ENCODE results near the gene RREB1. TPM values are rescaled to one million over a fixed set of nuclear protein-coding genes. Genes with fewer than 3 reads are reported as not detected.

RREB1 gene
- total and polyA plus RNA-seq, 12 donors, result 8.0 to 79.5 (median 48.7) TPM

- Histone ChIP-seq H3K4me1 (replicated peaks in 1 of 2) (peaks cover 0 to 18% of the 10 kb centered on the region in 2 donors), H3K27me3 (no peaks in the 10 kb centered on the region), H3K9me3 (replicated peaks in 1 of 3) (peaks cover 0 to 3% (median 0%) of the 10 kb centered on the region in 3 donors), H3K36me3 (replicated peaks in 1 of 2) (peaks cover 0 to 45% of the 10 kb centered on the region in 2 donors), H3K27ac (no peak overlapping the region), H3K4me3 (no peak overlapping the region)
- 92 to 96% (median 94%) methylated on average over 8 of the region's 8 CpGs for WGBS, 4 donors
- DNase-seq, result peak in 1 of 7 donors; percentile 3
- TF ChIP-seq, protein P1, sequence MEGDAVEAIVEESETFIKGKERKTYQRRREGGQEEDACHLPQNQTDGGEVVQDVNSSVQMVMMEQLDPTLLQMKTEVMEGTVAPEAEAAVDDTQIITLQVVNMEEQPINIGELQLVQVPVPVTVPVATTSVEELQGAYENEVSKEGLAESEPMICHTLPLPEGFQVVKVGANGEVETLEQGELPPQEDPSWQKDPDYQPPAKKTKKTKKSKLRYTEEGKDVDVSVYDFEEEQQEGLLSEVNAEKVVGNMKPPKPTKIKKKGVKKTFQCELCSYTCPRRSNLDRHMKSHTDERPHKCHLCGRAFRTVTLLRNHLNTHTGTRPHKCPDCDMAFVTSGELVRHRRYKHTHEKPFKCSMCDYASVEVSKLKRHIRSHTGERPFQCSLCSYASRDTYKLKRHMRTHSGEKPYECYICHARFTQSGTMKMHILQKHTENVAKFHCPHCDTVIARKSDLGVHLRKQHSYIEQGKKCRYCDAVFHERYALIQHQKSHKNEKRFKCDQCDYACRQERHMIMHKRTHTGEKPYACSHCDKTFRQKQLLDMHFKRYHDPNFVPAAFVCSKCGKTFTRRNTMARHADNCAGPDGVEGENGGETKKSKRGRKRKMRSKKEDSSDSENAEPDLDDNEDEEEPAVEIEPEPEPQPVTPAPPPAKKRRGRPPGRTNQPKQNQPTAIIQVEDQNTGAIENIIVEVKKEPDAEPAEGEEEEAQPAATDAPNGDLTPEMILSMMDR (IDR thresholded peaks at IDR 0.05), result no peak
- no peak for TF ChIP-seq POLR2A (IDR thresholded peaks at IDR 0.05)
- intact Hi-C loops (cut with DNase I), result no loop called here
Measured at GRCh38 chr6:7250812-7251211, 143.1 kb downstream of the RREB1 start.

- H3K4me1 ChIP-seq (replicated peaks in 1 of 2), result peaks cover 0 to 18% of the 10 kb centered on the region in 2 donors
- TF ChIP-seq, protein P1 (IDR thresholded peaks at IDR 0.05), result no peak
- no peak for TF ChIP-seq POLR2A (IDR thresholded peaks at IDR 0.05)
- no peak for DNase-seq
- WGBS, 4 donors, result 75 to 91% (median 88%) methylated on average over 6 of the region's 6 CpGs
- H3K9me3 ChIP-seq (replicated peaks in 1 of 3), result peaks cover 0 to 8% (median 0%) of the 10 kb centered on the region in 3 donors
- H3K27me3 ChIP-seq, result no peaks in the 10 kb centered on the region
- intact Hi-C loops (cut with DNase I), result no loop called here
- no peak overlapping the region for H3K4me3 ChIP-seq
- H3K27ac ChIP-seq, result peak overlapping the region in 2 of 5 donors; percentile 39 to 49
- H3K36me3 ChIP-seq (replicated peaks in 1 of 2), result peaks cover 0 to 39% of the 10 kb centered on the region in 2 donors
Measured at GRCh38 chr6:7251646-7252260, 144.0 kb downstream of the RREB1 start.

DNA sequence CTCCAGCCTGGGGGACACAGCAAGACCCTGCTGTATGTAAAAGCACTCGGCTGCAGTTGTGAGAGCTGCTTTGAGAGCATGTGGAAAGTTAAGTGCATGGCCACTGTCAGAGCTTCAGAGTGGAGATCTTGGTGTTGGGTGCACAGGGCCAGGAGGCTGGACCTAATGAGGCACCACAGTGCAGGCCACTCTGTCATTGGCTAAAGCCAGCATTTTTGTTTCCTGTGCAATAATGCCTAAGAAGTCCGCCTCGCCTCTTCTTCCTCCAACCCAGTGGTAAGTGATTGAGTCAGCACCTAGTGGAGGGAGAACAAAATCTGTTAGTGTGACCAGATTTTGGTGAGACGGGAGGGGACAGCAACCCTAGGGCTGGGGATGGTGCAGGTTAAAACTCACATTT lies 144.6 kb downstream of the RREB1 start:
- peak overlapping the region in 2 of 5 donors; percentile 39 to 49 for H3K27ac ChIP-seq
- no peaks in the 10 kb centered on the region for H3K27me3 ChIP-seq
- H3K36me3 ChIP-seq (replicated peaks in 1 of 2), result peaks cover 0 to 33% of the 10 kb centered on the region in 2 donors
- H3K9me3 ChIP-seq (replicated peaks in 1 of 3), result peaks cover 0 to 8% (median 0%) of the 10 kb centered on the region in 3 donors
- TF ChIP-seq, protein P1 (IDR thresholded peaks at IDR 0.05), result no peak
- intact Hi-C loops (cut with DNase I), result no loop called here
- H3K4me3 ChIP-seq, result no peak overlapping the region
- DNase-seq, result peak in 3 of 7 donors; percentile 23 to 43 (median 39)
- H3K4me1 ChIP-seq (replicated peaks in 1 of 2), result peaks cover 0 to 18% of the 10 kb centered on the region in 2 donors
- 81 to 91% (median 87%) methylated on average over 4 of the region's 4 CpGs for WGBS, 4 donors

- intact Hi-C loops (cut with DNase I), result no loop called here
- peaks cover 0 to 8% (median 0%) of the 10 kb centered on the region in 3 donors for H3K9me3 ChIP-seq (replicated peaks in 1 of 3)
- TF ChIP-seq, protein P1 (IDR thresholded peaks at IDR 0.05), result no peak
- no peak for TF ChIP-seq POLR2A (IDR thresholded peaks at IDR 0.05)
- H3K4me3 ChIP-seq, result no peak overlapping the region
- no peaks in the 10 kb centered on the region for H3K27me3 ChIP-seq
- H3K36me3 ChIP-seq (replicated peaks in 1 of 2), result peaks cover 0 to 5% of the 10 kb centered on the region in 2 donors
- peak overlapping the region; percentile 23 to 82 (median 34) for H3K27ac ChIP-seq
- peak in 3 of 7 donors; percentile 42 to 63 (median 54) for DNase-seq
- 67 to 82% (median 72%) methylated on average over 9 to 12 of the region's 12 CpGs for WGBS, 4 donors
- peaks cover 0 to 10% of the 10 kb centered on the region in 2 donors for H3K4me1 ChIP-seq (replicated peaks in 1 of 2)
Measured at GRCh38 chr6:7254980-7255835, 147.4 kb downstream of the RREB1 start.

Data from adrenal gland (tissue), 12 donors.